ENCODE measurements around the gene GABRG3.

The GABRG3 gene

GRCh38 chr15:27480141-27480530 is 509.2 kb downstream of the GABRG3 start:
- no peak for DNase-seq

GRCh38 chr15:27480642-27481041 is 509.7 kb downstream of the GABRG3 start:
- no peak for DNase-seq

GRCh38 chr15:27481768-27482167 is 510.8 kb downstream of the GABRG3 start:
- DNase-seq: no peak

- DNase-seq: no peak
These were observed 511.3 kb downstream of the GABRG3 start for GRCh38 chr15:27482287-27482686.

- no peak for DNase-seq
These were observed 512.1 kb downstream of the GABRG3 start for GRCh38 chr15:27483124-27483523.

GRCh38 chr15:27485265-27485664 is 514.3 kb downstream of the GABRG3 start:
- no peak for DNase-seq

- no peak for DNase-seq
These were observed 515.1 kb downstream of the GABRG3 start for GRCh38 chr15:27486051-27486450.

GRCh38 chr15:27486683-27487647 is 516.0 kb downstream of the GABRG3 start:
- DNase-seq: no peak

GRCh38 chr15:27487846-27488245 is 516.9 kb downstream of the GABRG3 start:
- DNase-seq: no peak

- DNase-seq: no peak
These were observed 520.0 kb downstream of the GABRG3 start for GRCh38 chr15:27490867-27491595.

- DNase-seq: no peak
These were observed 521.0 kb downstream of the GABRG3 start for GRCh38 chr15:27491666-27492621.

GRCh38 chr15:27495963-27496459 is 525.0 kb downstream of the GABRG3 start:
- DNase-seq: no peak

- no peak for DNase-seq
These were observed 527.7 kb downstream of the GABRG3 start for GRCh38 chr15:27498700-27499099.

- DNase-seq: no peak
These were observed 528.2 kb downstream of the GABRG3 start for GRCh38 chr15:27499191-27499590.

GRCh38 chr15:27499719-27500118 is 528.7 kb downstream of the GABRG3 start:
- no peak for DNase-seq

- no peak for DNase-seq
These were observed 529.2 kb downstream of the GABRG3 start for GRCh38 chr15:27500206-27500605.

GRCh38 chr15:27506752-27507151 is 535.8 kb downstream of the GABRG3 start:
- no peak for DNase-seq

GRCh38 chr15:27509014-27509413 is 538.0 kb downstream of the GABRG3 start:
- DNase-seq: no peak

- no peak for DNase-seq
These were observed 541.5 kb downstream of the GABRG3 start for GRCh38 chr15:27512281-27513001.

GRCh38 chr15:27514526-27514925 is 543.5 kb downstream of the GABRG3 start:
- DNase-seq: no peak

GRCh38 chr15:27527490-27528067 is 556.6 kb downstream of the GABRG3 start:
- no peak for DNase-seq
